PC-9 (cell line): Measurements from ENCODE around the gene NOS1. TPM values are rescaled to one million over a fixed set of nuclear protein-coding genes. Genes with fewer than 3 reads are reported as not detected.

Experiments used
- BruUV-seq: library from RNA; stranded (reverse); fragments of 400-500 nt; replicated peaks from 2 replicates; lab custom pipeline; 2021; lab: Mats Ljungman, UMichigan
- CTCF ChIA-PET: fragments of 300-600 bp; sonication (Branson Sonifier 250); formaldehyde crosslinking; loops from one replicate; lab custom pipeline; 2022; ENCODE audit warnings: antibody characterized with exemption; lab: Charles Lee
- POLR2A ChIA-PET: fragments of 300-600 bp; sonication (Branson Sonifier 250); formaldehyde crosslinking; loops from one replicate; lab custom pipeline; 2022; ENCODE audit warnings: antibody characterized with exemption; ENCODE audit not compliant: unreplicated experiment; lab: Charles Lee
- DNase-seq, 2 experiments: peaks; one replicate each; pipeline versions ENCODE4 v3.0.0 to v3.0.0-alpha.2; 2015 to 2022; ENCODE audit warnings: mixed read lengths in 1 of 2
- H2AFZ ChIP-seq: fragments of 200-600 bp; sonication (generic); 2 replicates; pipeline ENCODE4 v1.8.1; 2017; ENCODE audit warnings: antibody characterized with exemption
- H3F3A ChIP-seq: fragments of 200-600 bp; sonication (generic); 2 replicates; pipeline ENCODE4 v1.8.1; 2017; ENCODE audit warnings: antibody characterized with exemption, mild to moderate bottlenecking, low read depth; ENCODE audit not compliant: insufficient read depth
- H3K27ac ChIP-seq: fragments of 200-600 bp; sonication (generic); 2 replicates; pipeline ENCODE4 v1.6.1; 2016; ENCODE audit warnings: mixed run types
- H3K27me3 ChIP-seq: fragments of 200-600 bp; sonication (generic); 2 replicates; pipeline ENCODE4 v1.6.1; 2016; ENCODE audit warnings: low read depth, mixed run types; ENCODE audit not compliant: insufficient read depth
- H3K36me3 ChIP-seq: fragments of 200-600 bp; sonication (generic); 2 replicates; pipeline ENCODE4 v1.6.1; 2016; ENCODE audit warnings: low read depth, mixed run types
- H3K4me1 ChIP-seq: fragments of 200-600 bp; sonication (generic); replicated peaks from 2 replicates; pipeline ENCODE4 v1.6.1; 2016; ENCODE audit warnings: mixed run types; ENCODE audit not compliant: insufficient read depth
- H3K4me2 ChIP-seq: fragments of 200-600 bp; sonication (generic); 2 replicates; pipeline ENCODE4 v1.6.1; 2017; ENCODE audit warnings: mixed run types
- H3K4me3 ChIP-seq: fragments of 200-600 bp; sonication (generic); 2 replicates; pipeline ENCODE4 v1.6.1; 2016; ENCODE audit warnings: mixed run types
- H3K79me2 ChIP-seq: fragments of 200-600 bp; sonication (generic); 2 replicates; pipeline ENCODE4 v1.6.1; 2017; ENCODE audit warnings: low read depth, mixed run types
- H3K9me2 ChIP-seq: fragments of 200-600 bp; sonication (generic); 2 replicates; pipeline ENCODE4 v1.8.1; 2017; ENCODE audit warnings: mild to moderate bottlenecking; ENCODE audit not compliant: insufficient read depth
- H3K9me3 ChIP-seq: fragments of 200-600 bp; sonication (generic); 2 replicates; pipeline ENCODE4 v1.8.1; 2016; ENCODE audit warnings: low read depth; ENCODE audit not compliant: insufficient read depth
- H4K20me1 ChIP-seq: fragments of 200-600 bp; sonication (generic); 2 replicates; pipeline ENCODE4 v1.8.1; 2017; ENCODE audit not compliant: insufficient read depth
- CTCF ChIP-seq: fragments of 200-600 bp; sonication (generic); conservative IDR thresholded peaks from 2 replicates; pipeline ENCODE4 v1.6.1; 2017; ENCODE audit warnings: mixed run types, antibody characterized with exemption, mild to moderate bottlenecking, moderate library complexity
- EZH2 ChIP-seq: fragments of 200-600 bp; sonication (generic); IDR thresholded peaks from 2 replicates; pipeline ENCODE4 v1.8.0; 2017; ENCODE audit warnings: antibody characterized with exemption, low read depth
- intact Hi-C: fragments of 100-400 bp; cut with micrococcal nuclease; formaldehyde crosslinking; loops from one replicate; pipeline ENCODE4 v1.10.0; 2022; ENCODE audit not compliant: unreplicated experiment
- total RNA-seq: library from RNA; stranded (reverse); gene quantifications from 2 replicates; pipeline ENCODE4 v1.2.3, GENCODE V29; 2021

Gene NOS1
- total RNA-seq, 1 experiment from 2014 or later, result not detected

- ChIA-PET POLR2A (no interaction called here), CTCF (no interaction called here)
- Histone ChIP-seq H2AFZ (no peak overlapping the region), H3K79me2 (no peaks in the 10 kb centered on the region), H3K4me3 (no peak overlapping the region), H3K9me2 (no peaks in the 10 kb centered on the region), H3K9me3 (no peaks in the 10 kb centered on the region), H3K4me1 (no peaks in the 10 kb centered on the region), H3K36me3 (no peaks in the 10 kb centered on the region), H3K27me3 (peaks cover 61% of the 10 kb centered on the region), H3K27ac (no peak overlapping the region), H3F3A (no peaks in the 10 kb centered on the region), H4K20me1 (no peaks in the 10 kb centered on the region), H3K4me2 (no peak overlapping the region)
- TF ChIP-seq CTCF (no peak), EZH2 (no peak)
- intact Hi-C loops, result loop anchor here (10.0 kb wide), 1 partner anchor 645 kb away; no protein-coding TSS in a partner anchor
- BruUV-seq, result no TSS peak
- DNase-seq, result no peak
Measured at GRCh38 chr12:117350140-117350539, 11.3 kb downstream of the NOS1 start.

GRCh38 chr12:117347588-117347987 is 13.8 kb downstream of the NOS1 start:
- Histone ChIP-seq H2AFZ (no peak overlapping the region), H3K36me3 (no peaks in the 10 kb centered on the region), H3K9me2 (no peaks in the 10 kb centered on the region), H3K4me2 (no peak overlapping the region), H3K9me3 (peaks cover 4% of the 10 kb centered on the region; the same call in 1 of the 2 replicates), H3K4me1 (no peaks in the 10 kb centered on the region), H3K27ac (no peak overlapping the region), H3K4me3 (no peak overlapping the region), H3K27me3 (peaks cover 46% of the 10 kb centered on the region), H3K79me2 (no peaks in the 10 kb centered on the region), H3F3A (no peaks in the 10 kb centered on the region), H4K20me1 (no peaks in the 10 kb centered on the region)
- intact Hi-C loops, result no loop called here
- BruUV-seq, result no TSS peak
- DNase-seq, result no peak
- TF ChIP-seq EZH2, result no peak
- no peak for TF ChIP-seq CTCF
- ChIA-PET CTCF (no interaction called here), POLR2A (no interaction called here)

GRCh38 chr12:117344716-117345115 is 16.7 kb downstream of the NOS1 start:
- H2AFZ ChIP-seq, result no peak overlapping the region
- TF ChIP-seq CTCF (no peak), EZH2 (no peak)
- no TSS peak for BruUV-seq
- H3K9me2 ChIP-seq, result no peaks in the 10 kb centered on the region; the same call in 1 of the 2 replicates
- peaks cover 4% of the 10 kb centered on the region; the same call in 1 of the 2 replicates for H3K9me3 ChIP-seq
- no peaks in the 10 kb centered on the region for H3F3A ChIP-seq
- intact Hi-C loops, result no loop called here
- POLR2A ChIA-PET, result no interaction called here
- no peaks in the 10 kb centered on the region for H3K4me1 ChIP-seq
- no peaks in the 10 kb centered on the region for H3K79me2 ChIP-seq
- H4K20me1 ChIP-seq, result no peaks in the 10 kb centered on the region
- no peak overlapping the region for H3K27ac ChIP-seq
- no peak overlapping the region for H3K4me3 ChIP-seq
- peaks cover 36% of the 10 kb centered on the region for H3K27me3 ChIP-seq
- H3K4me2 ChIP-seq, result no peak overlapping the region
- CTCF ChIA-PET, result no interaction called here
- no peaks in the 10 kb centered on the region for H3K36me3 ChIP-seq
- peak in 1 of 2 experiments; percentile 51 for DNase-seq
